Ovary (tissue), 3 donors: Measurements from ENCODE around the gene FAT1.

Experiments used
- EP300 ChIP-seq: sonication (generic); formaldehyde crosslinking; IDR thresholded peaks from one replicate; pipeline ENCODE4 v1.6.1; 2017; ENCODE audit warnings: antibody characterized with exemption
- POLR2A ChIP-seq: fragments of 450-650 bp; IDR thresholded peaks from one replicate; pipeline ENCODE4 v1.6.1; 2017; ENCODE audit warnings: antibody characterized with exemption, mild to moderate bottlenecking, moderate library complexity
- TF ChIP-seq, protein P1 (sequence below), 3 donors: fragments of 450-650 bp in 2 of 3; fragments of 200-600 bp in 1 of 3; IDR thresholded peaks; one replicate each; pipeline versions ENCODE4 v1.5.1 to v1.8.0; 2016 to 2022; ENCODE audit warnings: antibody characterized with exemption in 3 of 3, mild to moderate bottlenecking in 1 of 3
- donor health status: DM: no; HTN: no; CAD: no.

DNA sequence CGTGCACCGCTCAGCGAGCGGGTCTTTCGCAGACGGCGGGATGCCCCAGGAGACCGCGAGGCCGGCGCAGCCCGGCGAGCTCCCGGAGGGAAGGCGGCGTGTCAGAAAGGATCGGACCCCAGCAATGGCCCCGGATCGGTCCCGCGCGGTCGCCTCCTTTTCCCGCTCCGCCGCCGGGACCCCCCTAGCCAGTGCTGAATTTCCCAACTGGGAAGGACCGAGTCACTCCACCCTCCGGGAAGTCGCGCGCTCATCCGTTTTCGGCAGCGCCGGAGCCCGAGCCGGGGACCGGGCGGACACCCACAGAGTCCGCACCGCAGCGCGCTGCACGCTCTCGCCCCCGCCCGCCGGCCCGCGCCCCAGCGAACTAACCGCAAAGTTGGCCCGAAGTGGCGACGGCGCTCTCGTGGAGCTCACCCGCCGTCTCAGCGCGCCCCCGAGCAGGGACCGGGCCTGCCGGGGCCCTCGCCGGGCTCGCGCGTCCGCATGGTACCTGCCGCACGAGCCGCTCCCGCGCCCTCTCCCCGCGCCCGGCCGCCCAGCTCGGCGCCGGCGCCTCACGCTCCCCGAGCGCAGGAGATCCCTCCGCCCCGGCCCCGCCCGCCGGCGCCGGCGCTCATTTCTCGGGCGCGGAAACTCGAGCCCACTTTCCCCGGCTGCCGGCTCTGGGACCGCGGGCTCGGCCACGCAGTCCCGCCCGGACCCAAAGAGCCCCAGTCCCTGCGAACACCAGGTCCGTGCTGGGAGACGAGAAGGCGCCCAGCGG, at the start of gene FAT1:
- TF ChIP-seq, protein P1, sequence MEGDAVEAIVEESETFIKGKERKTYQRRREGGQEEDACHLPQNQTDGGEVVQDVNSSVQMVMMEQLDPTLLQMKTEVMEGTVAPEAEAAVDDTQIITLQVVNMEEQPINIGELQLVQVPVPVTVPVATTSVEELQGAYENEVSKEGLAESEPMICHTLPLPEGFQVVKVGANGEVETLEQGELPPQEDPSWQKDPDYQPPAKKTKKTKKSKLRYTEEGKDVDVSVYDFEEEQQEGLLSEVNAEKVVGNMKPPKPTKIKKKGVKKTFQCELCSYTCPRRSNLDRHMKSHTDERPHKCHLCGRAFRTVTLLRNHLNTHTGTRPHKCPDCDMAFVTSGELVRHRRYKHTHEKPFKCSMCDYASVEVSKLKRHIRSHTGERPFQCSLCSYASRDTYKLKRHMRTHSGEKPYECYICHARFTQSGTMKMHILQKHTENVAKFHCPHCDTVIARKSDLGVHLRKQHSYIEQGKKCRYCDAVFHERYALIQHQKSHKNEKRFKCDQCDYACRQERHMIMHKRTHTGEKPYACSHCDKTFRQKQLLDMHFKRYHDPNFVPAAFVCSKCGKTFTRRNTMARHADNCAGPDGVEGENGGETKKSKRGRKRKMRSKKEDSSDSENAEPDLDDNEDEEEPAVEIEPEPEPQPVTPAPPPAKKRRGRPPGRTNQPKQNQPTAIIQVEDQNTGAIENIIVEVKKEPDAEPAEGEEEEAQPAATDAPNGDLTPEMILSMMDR (IDR thresholded peaks at IDR 0.05), result no peak
- TF ChIP-seq POLR2A, result no peak
- no peak for TF ChIP-seq EP300
